Memory B cell (primary cell): ENCODE results near the gene LGR4.
"Not testable (repeated sequence)": the region's sequence is repeated elsewhere in the genome, so short reads cannot be mapped to it uniquely, and the experiment has no call there.

Source experiments
- ATAC-seq: fragments of 150-1000 bp; cut with Tn5 transposase; 2 replicates; pipeline ENCODE4 v1.10.0; 2021; ENCODE audit warnings: low read depth, mild to moderate bottlenecking, moderate library complexity
- DNase-seq, 2 donors: peaks; one replicate each; pipeline ENCODE4 v3.0.0; 2022; ENCODE audit warnings: low spot score in 2 of 2
- H3K27ac Mint-ChIP-seq: one replicate; pipeline ENCODE4 v1.8.0; 2022; ENCODE audit warnings: mild to moderate bottlenecking, moderate library complexity, mixed read lengths
- H3K27me3 Mint-ChIP-seq: one replicate; pipeline ENCODE4 v1.8.0; 2022; ENCODE audit warnings: mixed read lengths
- H3K36me3 Mint-ChIP-seq: one replicate; pipeline ENCODE4 v1.8.0; 2022; ENCODE audit warnings: mild to moderate bottlenecking, mixed read lengths
- H3K4me1 Mint-ChIP-seq: one replicate; pipeline ENCODE4 v1.8.0; 2022; ENCODE audit warnings: mixed read lengths
- H3K4me3 Mint-ChIP-seq: one replicate; pipeline ENCODE4 v1.8.0; 2022; ENCODE audit warnings: mild to moderate bottlenecking, moderate library complexity, mixed read lengths
- H3K9me3 Mint-ChIP-seq: one replicate; pipeline ENCODE4 v1.8.0; 2022; ENCODE audit warnings: mixed read lengths

Gene LGR4

DNA sequence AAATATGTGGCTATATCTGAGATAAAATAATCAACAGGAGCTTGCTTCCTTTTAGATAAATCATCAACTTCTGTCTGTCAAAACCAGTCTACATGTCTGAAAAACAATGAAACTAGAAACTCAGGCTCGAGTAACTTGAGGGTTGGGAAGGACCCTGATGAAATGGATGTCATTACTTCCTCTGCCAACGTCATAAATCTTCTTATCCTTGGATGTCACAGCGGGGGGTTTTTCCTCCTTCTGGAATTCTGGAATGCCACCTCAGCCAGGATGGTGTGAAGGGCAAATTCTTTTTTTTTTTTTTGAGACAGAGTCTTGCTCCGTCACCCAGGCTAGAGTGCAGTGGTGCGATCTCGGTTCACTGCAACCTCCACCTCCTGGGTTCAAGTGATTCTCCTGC is 13.4 kb downstream of the LGR4 start:
- Mint-ChIP-seq H3K4me3 (no peak overlapping the region), H3K27me3 (peaks cover 3% of the 10 kb centered on the region), H3K9me3 (no peaks in the 10 kb centered on the region), H3K4me1 (no peaks in the 10 kb centered on the region), H3K36me3 (peaks cover 1% of the 10 kb centered on the region), H3K27ac (no peak overlapping the region)
- no peak for DNase-seq
- ATAC-seq: no peak

DNA sequence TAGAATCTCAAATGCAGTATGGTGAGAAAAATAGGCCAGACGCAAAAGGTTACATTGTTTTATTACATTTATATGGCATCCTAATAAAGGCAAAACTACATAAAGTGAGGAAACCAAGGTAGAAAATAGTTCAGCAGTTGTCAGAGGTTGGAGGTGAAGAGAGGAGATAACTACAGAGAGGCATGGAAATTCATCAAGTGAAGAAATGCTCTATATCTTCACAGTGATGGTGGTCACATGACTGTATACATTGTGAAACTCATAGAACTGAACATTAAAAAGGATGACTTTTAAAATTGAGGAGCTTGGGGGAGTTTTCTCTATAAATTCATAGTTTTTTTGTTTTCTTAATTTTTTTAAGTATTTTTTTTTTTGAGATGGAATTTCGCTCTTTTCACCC is 14.4 kb downstream of the LGR4 start:
- DNase-seq (no peak), ATAC-seq (no peak)
- Mint-ChIP-seq H3K4me3 (no peak overlapping the region), H3K36me3 (peaks cover 1% of the 10 kb centered on the region), H3K9me3 (no peaks in the 10 kb centered on the region), H3K4me1 (no peaks in the 10 kb centered on the region), H3K27me3 (peaks cover 2% of the 10 kb centered on the region), H3K27ac (no peak overlapping the region)

DNA sequence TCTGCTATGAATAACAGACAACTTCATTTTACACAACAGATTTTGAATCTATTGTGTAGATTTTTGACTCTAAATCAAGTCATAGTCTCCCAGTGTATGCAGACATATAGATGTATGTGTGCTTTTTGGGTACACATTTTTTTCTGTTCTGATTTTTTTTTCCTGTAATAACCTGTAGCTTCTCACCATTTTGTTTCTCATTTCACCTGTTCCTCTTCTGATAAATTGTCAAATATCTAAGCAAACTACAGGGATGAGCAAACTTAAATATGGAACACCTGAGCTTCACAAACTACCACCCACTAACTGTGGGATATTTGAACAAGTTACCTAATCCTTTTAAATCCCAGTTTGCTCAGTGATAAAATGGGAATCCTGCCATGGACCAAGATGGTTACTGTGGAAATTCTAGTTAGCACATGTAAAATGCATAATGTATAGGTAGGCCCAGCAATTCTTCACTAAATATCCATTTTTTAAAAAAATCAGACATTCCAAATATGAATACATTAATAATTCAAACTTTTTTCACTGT is 15.7 kb downstream of the LGR4 start:
- H3K9me3 Mint-ChIP-seq: no peaks in the 10 kb centered on the region
- no peak overlapping the region for H3K27ac Mint-ChIP-seq
- DNase-seq (no peak), ATAC-seq (no peak)
- H3K4me1 Mint-ChIP-seq: no peaks in the 10 kb centered on the region
- no peaks in the 10 kb centered on the region for H3K27me3 Mint-ChIP-seq
- H3K4me3 Mint-ChIP-seq: no peak overlapping the region
- H3K36me3 Mint-ChIP-seq: peaks cover 1% of the 10 kb centered on the region

DNA sequence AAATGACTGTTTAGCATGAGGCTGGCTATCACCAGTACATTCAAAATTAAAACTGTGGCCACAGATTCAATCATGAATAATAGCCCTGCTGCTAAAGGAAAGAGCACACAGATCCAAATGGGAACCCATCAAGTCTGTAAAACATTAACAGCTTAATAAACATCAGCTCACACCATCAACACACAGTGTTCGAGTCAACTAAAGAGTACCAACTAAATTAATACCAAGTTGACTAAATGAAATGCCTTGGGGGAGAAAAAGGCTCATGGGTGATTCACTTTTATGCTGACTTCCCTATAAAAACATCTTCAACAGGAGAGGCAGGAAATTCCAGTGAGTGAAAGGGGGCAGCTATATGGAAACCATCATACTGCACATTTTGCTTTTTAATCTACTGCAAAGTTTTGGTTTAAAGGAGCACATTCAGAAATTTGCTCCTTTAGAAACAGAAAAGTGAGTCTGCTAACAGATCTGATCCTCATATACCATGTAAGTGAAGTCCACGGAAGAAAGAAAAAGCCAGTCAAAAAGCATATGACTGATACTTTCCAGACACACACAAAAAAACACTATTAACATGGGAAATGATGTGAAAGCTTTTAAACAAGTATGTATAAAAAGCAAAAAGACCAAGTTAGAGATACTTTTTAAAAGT is 16.3 kb downstream of the LGR4 start:
- ATAC-seq: no peak
- Mint-ChIP-seq H3K36me3 (peaks cover 1% of the 10 kb centered on the region), H3K4me1 (no peaks in the 10 kb centered on the region), H3K27ac (no peak overlapping the region), H3K9me3 (no peaks in the 10 kb centered on the region), H3K4me3 (no peak overlapping the region), H3K27me3 (no peaks in the 10 kb centered on the region)
- no peak for DNase-seq

DNA sequence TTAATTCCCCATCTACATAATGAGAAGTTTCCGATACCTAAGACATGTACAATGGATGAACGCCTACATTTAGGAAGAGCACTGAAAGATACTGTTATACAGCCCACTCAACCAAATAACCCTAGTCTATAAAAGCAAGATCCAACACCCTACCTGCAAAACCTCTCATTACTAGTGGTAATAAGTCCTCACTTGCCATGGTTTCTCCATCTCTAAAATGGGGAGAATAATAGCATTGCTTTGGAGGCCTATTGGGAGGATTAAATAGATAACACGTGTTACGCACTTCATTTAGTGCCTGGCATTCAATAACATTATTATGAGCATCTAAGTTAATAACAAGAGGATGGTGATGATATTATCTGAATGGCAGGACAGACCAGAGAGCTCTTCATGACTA is 16.9 kb downstream of the LGR4 start:
- Mint-ChIP-seq H3K27me3 (no peaks in the 10 kb centered on the region), H3K4me3 (no peak overlapping the region), H3K9me3 (no peaks in the 10 kb centered on the region), H3K27ac (no peak overlapping the region), H3K4me1 (no peaks in the 10 kb centered on the region), H3K36me3 (peaks cover 1% of the 10 kb centered on the region)
- no peak for ATAC-seq
- no peak for DNase-seq

DNA sequence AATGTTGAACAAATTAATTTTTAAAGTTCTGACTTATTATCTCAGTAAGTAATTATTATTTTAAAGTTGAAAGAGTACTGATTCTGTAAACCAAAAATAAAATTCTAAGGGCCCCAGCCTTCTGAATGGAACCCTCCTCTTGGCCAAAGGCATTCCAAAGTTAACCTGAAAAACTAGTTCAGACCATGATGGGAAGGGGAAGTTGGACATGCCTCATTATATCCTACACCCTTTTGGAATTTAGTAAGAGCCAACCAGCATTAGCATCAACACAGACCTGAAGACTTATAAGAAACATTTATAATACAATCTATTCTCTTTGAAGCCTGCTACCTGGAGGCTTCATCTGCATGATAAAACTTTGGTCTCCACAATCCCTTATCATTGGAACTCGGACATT is 18.9 kb downstream of the LGR4 start:
- Mint-ChIP-seq H3K36me3 (peaks cover 1% of the 10 kb centered on the region), H3K27ac (no peak overlapping the region), H3K4me1 (no peaks in the 10 kb centered on the region), H3K9me3 (no peaks in the 10 kb centered on the region), H3K4me3 (no peak overlapping the region), H3K27me3 (no peaks in the 10 kb centered on the region)
- ATAC-seq (no peak), DNase-seq (no peak)

DNA sequence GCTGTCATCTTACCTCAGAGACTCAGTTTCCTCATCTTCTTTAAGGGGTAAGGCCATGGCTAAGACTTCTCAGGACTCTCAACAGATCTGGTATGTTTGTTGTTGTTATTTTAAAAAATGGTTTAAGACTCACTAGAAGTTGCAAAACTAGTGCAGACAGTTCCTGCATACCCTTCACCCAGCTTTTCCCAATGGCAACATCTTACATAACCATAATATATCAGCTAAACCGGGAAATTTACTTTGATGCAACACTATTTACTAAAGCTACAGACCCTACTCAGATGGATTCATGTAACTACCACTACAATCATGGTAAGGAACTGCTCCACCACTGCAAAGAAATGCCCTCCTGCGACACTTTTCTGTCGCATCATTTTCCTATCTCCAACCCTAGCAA is 20.4 kb downstream of the LGR4 start:
- peaks cover 1% of the 10 kb centered on the region for H3K36me3 Mint-ChIP-seq
- H3K9me3 Mint-ChIP-seq: no peaks in the 10 kb centered on the region
- DNase-seq (no peak), ATAC-seq (no peak)
- H3K27me3 Mint-ChIP-seq: no peaks in the 10 kb centered on the region
- H3K27ac Mint-ChIP-seq: no peak overlapping the region
- H3K4me3 Mint-ChIP-seq: no peak overlapping the region
- H3K4me1 Mint-ChIP-seq: no peaks in the 10 kb centered on the region

DNA sequence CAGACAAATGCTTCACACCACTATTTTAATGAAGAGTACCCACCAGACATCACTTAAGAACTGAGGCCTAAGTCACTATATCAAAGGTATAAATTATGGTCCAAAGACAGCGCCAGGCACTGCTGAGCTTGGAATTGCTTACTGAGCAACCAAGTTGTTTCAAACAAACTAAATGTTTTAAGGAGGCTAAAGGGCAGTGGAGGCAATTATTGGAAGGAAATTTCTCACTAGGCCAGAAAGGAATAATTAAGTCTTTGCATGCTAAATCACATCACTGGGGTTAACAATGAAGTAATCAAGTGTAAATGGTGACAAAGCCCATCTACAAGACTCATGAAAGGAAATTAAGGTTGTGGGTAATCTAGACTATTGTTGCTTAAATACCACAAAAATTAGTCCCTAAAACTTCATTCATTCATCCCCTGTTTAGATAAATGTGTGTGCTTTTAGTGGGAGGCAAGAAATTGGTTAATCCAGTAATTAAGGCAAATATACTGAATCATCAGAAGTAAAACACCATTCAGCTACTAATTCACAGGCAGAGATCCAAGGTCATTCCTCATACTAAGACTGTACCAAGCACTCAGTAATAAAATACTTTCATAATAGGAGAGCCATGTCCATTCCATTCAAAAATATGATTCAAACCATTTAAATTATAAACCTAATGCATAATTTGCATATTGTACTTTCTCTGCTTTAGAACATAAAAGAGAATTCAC is 21.2 kb downstream of the LGR4 start:
- Mint-ChIP-seq H3K9me3 (no peaks in the 10 kb centered on the region), H3K4me3 (no peak overlapping the region), H3K4me1 (no peaks in the 10 kb centered on the region), H3K27me3 (no peaks in the 10 kb centered on the region), H3K27ac (no peak overlapping the region), H3K36me3 (peaks cover 1% of the 10 kb centered on the region)
- DNase-seq (no peak), ATAC-seq (no peak)

DNA sequence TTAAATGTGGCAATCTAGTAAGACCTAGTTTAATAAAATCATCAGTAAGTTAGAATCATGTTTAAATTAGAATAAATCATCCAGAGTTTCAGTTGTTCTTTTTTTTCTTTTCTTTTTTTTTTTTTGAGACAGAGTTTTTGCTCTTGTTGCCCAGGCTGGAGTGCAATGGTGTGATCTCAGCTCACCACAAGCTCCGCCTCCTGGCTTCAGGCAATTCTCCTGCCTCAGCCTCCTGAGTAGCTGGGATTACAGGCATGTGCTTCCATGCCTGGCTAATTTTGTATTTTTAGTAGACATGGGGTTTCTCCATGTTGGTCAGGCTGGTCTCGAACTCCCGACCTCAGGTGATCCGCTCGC is 24.4 kb downstream of the LGR4 start:
- not testable (repeated sequence) for H3K27ac Mint-ChIP-seq, ATAC-seq, H3K4me1 Mint-ChIP-seq, H3K9me3 Mint-ChIP-seq, H3K4me3 Mint-ChIP-seq, H3K27me3 Mint-ChIP-seq, H3K36me3 Mint-ChIP-seq, DNase-seq

DNA sequence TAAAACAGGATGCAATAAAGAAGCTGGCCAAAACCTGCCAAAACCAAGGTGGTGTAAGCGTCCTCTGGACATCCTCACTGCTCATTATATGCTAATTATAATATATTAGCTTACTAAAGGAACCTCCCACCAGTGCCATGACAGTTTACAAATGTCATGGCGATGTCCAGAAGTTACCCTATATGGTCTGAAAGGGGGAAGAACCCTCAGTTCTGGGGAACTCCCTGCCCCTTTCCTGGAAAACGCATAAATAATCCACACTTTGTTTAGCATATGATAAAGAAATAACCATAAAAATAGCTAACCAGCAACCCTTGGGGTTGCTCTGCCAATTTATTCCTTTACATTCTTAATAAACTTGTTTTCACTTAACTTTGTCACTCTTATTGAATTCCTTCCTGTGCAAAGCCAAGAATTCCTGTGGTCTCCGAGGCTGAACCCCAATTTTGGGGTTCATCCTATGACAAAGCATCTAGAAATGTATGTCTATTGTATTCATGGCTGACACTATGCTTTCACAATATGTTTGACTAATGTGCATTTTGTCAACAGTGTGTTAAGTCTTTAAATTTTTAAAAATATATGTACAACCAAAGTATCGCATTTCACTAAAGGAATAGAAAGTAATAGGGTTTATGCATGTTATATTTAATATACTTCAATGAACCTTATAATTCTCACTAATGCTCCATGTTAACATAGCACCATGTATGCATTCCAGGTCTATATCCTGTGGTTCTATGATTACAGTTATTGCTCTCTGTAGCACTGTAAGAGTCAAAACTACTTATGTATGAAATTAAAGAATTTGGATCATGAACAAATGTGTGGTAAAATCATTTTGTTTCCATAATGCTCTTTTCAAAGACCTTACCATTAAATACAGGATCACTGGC is 25.1 kb downstream of the LGR4 start:
- Mint-ChIP-seq H3K9me3 (no peaks in the 10 kb centered on the region), H3K27ac (no peak overlapping the region), H3K4me1 (no peaks in the 10 kb centered on the region), H3K4me3 (no peak overlapping the region), H3K36me3 (no peaks in the 10 kb centered on the region), H3K27me3 (no peaks in the 10 kb centered on the region)
- DNase-seq (no peak), ATAC-seq (no peak)

DNA sequence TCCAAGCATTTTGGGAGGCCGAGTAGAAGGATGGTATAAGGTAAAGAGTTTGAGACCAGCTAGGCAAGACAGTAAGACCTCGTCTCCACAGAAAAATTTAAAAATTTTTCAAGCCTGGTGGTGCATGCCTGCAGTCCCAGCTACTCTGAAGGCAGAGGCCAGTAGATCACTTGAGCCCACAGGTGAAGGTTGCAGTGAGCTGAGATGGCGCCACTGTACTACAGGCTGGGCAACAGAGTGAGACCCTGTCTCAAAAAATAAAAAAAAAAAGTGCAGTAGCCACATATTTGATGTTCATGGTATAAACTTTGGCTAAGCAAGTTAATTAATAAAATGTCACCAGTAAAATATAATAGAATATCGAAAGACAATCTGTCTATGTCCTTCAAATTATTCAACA is 27.0 kb downstream of the LGR4 start:
- ATAC-seq (no peak), DNase-seq (no peak)
- Mint-ChIP-seq H3K4me1 (no peaks in the 10 kb centered on the region), H3K27ac (no peak overlapping the region), H3K27me3 (peaks cover 6% of the 10 kb centered on the region), H3K4me3 (no peak overlapping the region), H3K36me3 (peaks cover 3% of the 10 kb centered on the region), H3K9me3 (no peaks in the 10 kb centered on the region)

DNA sequence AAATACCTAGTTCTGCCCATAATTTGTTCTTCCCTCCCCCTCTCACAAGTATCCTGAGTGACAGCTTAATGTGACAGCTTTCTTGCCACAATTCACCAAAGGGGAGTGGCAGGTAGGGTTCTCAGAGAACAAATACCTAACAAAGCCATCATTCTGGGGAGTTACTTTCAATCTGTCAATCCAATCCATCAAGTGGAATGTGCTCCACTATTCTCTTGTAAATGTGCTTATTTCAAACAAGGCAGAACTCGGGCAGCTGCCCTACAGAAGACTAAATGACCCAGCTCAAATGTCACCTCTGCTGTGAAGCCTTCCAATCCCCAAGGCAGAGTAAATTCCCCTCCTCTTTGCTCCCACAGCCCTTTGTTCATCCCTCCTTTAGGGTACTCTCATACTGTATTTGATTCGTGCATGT is 27.8 kb downstream of the LGR4 start:
- Mint-ChIP-seq H3K4me1 (no peaks in the 10 kb centered on the region), H3K9me3 (no peaks in the 10 kb centered on the region), H3K27ac (no peak overlapping the region), H3K27me3 (peaks cover 6% of the 10 kb centered on the region), H3K36me3 (peaks cover 3% of the 10 kb centered on the region), H3K4me3 (no peak overlapping the region)
- no peak for ATAC-seq
- no peak for DNase-seq

DNA sequence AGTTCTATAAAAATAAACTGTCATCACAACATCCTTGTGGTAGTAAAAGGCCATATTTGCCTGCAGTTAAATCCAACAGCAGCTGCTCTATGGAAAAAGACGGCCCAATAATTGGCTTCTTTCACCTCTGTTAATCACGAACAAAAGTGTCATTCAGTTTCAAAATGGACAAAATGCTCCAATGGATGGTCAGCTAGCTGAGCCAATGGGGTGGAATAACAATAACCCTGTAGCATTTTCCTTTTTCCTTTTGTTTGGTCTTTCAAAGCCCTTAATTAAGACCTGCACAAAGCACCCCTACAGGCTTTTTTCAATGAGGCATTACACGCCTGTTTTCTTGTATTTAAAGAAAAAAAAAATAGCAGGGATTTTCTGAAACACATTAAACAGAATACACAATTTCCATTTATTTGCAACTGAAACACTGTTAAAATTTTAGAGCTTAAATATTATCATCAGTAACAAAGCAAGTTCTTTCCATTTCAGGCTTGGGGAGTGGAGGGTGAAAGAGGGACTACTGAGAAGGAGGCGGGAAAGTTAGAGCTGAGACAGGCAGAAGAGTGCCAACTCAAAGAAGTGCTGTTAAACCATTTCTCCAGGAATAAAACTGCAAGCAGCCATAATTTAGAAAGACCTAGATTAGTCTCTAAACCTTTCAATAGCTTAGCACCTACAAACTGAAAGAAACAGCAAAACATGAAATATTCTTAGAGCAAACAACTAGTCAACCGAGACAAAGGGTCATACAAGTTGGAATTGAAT is 28.7 kb downstream of the LGR4 start:
- Mint-ChIP-seq H3K4me3 (no peak overlapping the region), H3K36me3 (peaks cover 3% of the 10 kb centered on the region), H3K4me1 (no peaks in the 10 kb centered on the region), H3K9me3 (no peaks in the 10 kb centered on the region), H3K27me3 (peaks cover 6% of the 10 kb centered on the region), H3K27ac (no peak overlapping the region)
- DNase-seq (no peak), ATAC-seq (no peak)

DNA sequence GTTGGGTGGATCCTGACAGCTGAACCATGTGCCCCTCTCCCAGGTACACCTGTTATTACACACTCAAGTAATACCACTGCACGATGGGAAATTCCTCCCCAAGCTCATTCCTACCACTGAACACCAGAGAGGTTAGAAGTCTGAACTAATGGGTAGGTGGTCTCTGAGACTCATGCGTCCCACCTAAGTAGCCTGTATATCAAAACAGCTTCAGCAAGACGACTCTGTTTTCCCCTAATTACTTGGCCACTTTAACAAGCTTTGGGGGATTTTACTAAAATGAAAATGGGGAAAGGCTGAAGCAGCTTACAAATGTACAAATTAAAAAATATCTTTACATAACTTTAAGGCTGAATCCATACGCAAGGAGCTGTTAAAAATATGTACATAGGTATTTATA is 29.4 kb downstream of the LGR4 start:
- Mint-ChIP-seq H3K9me3 (no peaks in the 10 kb centered on the region), H3K27me3 (peaks cover 6% of the 10 kb centered on the region), H3K27ac (no peak overlapping the region), H3K36me3 (peaks cover 3% of the 10 kb centered on the region), H3K4me1 (no peaks in the 10 kb centered on the region), H3K4me3 (no peak overlapping the region)
- no peak for DNase-seq
- no peak for ATAC-seq
